HG02678 (cell line): ENCODE data around the gene CD58.

Experiments used
- ATAC-seq: cut with Tn5 transposase; IDR thresholded peaks from one replicate; pipeline ENCODE4 v1.9.1; 2021; ENCODE audit warnings: mild to moderate bottlenecking, moderate library complexity; ENCODE audit not compliant: unreplicated experiment

Gene CD58

GRCh38 chr1:116511459-116512019 is 59.3 kb downstream of the CD58 start:
- ATAC-seq, result no peak

DNA sequence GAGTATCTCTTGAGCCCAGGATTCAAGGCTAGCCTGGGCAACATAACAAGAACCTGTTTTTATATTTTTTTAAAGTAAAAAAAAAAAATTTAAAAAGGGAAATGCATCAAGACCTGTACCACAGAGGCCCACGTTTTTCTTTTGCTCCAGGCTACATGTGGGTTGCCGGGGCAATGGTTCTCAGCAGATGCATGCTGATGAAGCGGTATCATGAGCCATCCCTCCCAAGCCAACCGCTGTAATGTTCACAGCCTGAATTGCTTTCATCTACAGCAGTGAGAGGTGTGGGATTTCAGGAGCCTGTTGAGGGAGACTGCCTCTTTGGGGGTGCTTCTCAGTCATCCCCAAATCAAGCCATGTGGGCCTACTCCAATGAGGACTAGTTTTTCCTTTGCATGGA is 60.5 kb downstream of the CD58 start:
- no peak for ATAC-seq

- ATAC-seq, result peak; percentile 33
Observed at GRCh38 chr1:116508984-116509980, 61.5 kb downstream of the CD58 start.

GRCh38 chr1:116508085-116508983 is 62.5 kb downstream of the CD58 start:
- ATAC-seq, result no peak

DNA sequence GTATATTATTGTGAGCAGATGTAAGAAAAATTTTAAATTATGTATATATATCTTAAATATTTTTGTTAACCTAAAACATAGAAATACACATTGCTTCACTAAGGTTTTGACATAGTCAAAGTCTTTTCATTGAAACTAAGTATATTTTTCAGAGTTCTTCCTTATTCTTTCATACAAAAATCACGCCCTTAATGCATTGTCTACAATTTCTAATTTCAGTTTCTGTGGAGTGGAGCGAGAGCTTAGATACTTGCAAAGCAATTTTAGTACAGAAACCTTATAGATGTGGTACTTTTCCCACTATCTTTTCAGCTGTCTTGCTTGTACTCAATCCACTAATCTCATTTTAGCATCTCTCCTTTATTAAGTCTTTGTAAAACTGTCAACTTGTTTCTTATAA is 63.2 kb downstream of the CD58 start:
- no peak for ATAC-seq

GRCh38 chr1:116506132-116507004 is 64.5 kb downstream of the CD58 start:
- ATAC-seq, result no peak

DNA sequence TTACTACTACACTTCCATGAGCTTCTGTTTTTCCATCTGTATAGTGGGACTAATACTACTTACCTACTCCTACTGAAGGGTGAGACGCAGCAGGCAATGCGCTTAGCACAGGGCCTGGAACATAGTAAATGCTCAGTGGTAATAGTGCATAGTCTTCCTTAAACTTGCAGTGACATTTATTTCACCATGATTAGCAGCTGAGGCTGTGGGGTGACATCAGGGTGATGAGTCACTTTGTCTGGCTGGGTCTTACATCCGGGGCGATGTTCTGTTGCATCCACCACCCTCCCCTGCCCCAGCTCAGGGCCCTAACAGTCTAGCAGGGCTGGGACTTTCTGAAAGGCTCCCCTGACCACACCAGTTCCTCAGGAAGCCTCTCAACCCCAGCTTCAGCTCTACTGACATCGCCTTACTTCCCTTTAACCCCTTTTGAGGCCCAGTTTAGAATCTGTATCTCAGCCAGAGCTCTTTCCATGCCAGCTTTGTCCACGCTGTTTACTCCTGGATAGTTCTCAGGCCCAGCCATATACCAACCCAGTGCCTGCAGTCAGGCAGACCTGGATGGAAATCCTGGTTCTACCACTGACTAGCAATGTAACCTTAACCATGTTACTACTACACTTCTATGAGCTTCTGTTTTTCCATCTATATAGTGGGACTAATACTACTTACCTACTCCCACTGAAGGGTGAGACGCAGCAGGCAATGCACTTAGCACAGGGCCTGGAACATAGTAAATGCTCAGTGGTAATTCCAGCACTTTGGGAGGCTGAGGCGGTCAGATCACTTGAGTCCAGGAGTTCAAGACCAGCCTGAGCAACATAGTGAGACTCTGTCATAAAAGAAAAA is 66.3 kb downstream of the CD58 start:
- ATAC-seq, result peak; percentile 89

- no peak for ATAC-seq
Observed at GRCh38 chr1:116503546-116504307, 67.1 kb downstream of the CD58 start.

DNA sequence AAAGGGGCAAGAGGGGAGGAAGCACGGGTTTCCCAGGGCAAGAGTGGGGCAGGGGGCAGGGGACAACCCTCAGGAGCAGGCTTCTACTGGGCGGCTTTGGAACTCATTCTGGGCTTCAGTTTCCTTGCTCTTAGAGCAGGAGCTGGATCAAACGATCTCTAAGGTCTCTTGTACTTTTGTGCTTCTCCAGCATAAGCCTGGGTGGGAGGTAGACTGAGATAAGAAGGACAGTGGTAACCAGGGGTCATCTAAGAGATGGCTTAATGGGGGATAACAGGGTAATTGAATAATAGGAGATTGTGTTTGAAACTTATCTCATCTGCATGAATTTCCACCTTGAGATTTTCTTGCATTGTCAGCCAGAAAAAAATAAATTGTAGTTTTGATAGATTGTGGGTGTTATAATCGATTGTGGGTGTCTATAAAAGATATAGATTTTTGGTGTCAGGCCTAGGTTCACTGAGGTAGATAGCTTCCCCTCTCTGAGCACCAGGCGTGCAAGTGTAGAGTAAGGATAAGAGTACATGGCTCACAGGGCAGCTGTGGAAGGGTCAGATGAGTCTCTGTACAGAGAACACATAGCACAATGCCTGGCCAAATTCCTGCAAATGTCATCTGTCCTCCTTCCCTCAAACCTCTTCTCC is 68.0 kb downstream of the CD58 start:
- no peak for ATAC-seq

- no peak for ATAC-seq
Observed at GRCh38 chr1:116501870-116502244, 69.0 kb downstream of the CD58 start.

DNA sequence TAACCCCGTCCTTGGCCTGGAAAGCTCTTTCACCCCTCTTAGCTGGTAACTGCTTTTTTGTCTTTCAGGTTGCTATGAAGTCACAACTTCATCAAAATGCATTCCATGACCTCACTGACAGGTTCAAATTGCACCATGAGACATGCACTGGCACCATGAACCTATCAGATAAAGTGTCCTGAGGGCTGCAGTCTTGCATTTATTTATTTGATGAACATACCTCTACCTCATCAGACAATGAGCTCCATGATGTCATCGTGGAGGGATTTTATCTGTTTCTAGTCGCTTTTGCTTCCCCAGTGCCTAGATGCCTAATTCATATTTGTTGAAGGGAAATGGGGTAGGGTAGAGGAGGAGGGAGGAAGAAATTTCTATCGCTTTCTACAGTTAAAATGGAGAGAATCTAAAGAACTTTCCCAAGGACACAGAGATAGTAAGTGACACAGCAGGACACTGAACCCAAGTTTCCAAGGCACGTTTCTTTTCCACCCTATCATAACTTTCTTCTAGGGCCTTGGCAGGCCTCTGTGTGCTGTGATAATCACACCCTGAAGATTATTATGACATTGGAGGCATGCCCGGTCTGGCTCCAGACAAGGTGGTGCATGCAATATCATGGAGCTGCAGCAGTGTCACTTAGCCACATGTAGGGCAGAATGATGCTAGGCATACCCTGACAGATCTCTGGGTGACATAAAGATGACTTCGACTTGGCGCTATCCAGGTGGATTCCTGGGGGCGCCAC is 69.5 kb downstream of the CD58 start:
- no peak for ATAC-seq

DNA sequence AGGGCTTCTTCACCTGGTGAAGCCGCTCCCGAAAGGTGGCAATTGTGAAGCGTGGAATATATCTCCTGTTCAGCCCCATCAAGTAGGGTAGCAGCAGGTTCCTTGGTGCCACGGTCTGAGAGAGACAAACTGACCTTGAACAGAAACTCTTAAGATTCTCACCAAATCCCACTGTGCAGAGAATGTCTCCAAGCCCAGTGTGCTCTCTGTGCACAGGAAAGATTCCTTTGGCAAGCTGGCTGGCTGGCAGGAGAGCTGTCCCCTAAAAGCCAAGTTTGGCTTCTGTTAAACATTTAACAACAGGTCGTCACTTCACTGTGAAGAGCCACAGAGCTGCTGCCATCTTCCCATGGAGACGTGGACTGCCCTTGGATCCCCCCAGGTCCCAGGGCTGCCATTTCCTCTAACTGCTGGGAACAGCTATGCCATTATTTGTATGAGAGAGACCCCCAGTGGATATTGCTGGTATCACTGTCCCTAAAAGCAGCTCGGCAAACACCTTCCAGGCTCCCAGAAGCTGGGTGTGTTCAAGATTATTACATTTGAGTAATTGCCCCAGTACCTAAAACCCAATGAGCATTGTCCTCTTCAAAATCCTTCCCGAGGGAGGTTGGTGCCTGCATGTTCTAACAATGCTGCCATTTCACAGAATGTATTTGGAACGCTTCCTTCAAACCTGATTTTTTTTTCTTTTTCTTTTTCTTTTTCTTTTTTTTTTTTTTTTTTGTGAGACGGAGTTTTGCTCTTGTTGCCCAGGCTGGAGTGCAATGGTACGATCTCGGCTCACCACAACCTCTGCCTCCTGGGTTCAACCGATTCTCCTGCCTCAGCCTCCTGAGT is 71.8 kb downstream of the CD58 start:
- peak; percentile 57 for ATAC-seq

DNA sequence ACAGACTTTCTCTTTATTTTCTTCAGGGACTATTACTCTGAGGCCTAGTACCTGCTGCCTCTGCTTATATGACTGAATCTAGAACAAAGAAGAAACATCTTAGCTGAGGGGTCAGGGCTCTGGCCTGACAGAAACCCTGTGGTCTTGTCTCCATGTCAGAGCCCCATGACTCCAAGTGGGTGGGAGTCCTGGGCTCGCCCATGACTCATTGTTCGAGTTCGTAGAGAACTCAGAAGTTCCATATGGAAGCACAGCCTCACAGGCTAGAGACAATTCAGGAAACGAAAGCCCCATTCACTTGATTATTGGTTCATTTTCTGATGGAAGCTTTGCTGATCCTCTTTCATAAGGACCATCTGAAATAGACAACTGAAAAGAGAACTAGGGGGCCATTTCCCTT is 73.2 kb downstream of the CD58 start:
- no peak for ATAC-seq

DNA sequence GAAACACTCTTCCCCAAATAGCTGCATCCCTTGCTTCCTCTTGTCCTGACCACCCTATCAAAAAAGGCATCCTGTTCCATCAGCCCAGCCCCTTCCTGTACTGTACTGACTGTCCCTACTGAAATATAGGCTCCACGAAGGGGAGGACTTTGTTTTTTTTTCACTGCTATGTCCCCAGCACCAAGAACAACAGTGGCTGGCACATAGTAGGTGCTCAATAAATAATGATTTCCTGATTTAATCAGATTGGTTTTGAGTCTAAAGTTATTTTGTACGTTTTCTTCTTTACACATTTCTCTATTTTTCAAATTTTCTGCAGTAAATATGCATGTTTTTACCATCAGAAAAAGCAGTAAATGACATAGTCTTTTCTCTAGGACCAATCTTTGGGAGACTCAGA is 73.9 kb downstream of the CD58 start:
- no peak for ATAC-seq

- ATAC-seq, result no peak
Observed at GRCh38 chr1:116496380-116496779, 74.4 kb downstream of the CD58 start.

DNA sequence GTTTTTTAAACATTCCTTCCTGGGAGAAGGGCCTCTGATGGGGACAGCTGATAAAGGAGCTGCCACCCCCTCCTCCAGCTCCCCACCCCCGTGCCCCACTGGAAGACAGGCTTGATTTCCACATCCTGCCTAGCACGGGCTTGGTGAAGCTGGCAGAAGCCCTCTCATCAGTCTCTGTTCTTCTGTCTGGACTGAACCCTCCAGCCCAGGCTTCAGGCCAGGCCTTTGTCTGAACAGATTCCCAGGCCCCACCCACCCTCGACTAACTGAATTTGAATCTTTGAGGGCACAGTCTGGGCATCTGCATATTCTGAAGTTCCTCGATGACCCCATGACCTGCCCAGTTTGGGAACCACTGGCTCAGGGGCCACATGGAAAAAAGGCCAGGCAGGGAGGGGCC is 75.3 kb downstream of the CD58 start:
- ATAC-seq, result no peak

DNA sequence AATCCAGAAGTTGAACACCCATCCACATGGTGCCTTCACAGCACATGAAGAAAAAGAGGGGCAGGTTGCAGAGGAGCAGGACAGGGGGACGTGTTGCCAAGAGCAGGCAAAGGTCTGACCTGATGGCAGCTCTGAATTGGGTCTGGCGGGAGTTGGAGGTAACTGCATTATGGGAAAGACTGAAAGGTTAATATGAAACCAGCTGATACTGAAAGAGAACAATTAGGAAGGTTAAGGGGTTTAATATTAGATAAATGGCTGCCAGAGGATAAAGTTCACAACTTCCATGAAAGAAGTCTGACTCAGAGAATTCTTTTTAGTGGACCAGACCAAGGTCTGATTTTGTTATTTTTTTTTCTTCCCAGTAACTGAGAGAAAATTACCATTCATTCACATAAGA is 76.1 kb downstream of the CD58 start:
- ATAC-seq, result no peak
